Endometrial microvascular endothelial cells (primary cell): ENCODE data around the gene PTBP2. TPM values are rescaled to one million over a fixed set of nuclear protein-coding genes. Genes with fewer than 3 reads are reported as not detected.
"Not testable (repeated sequence)": the region's sequence is repeated elsewhere in the genome, so short reads cannot be mapped to it uniquely, and the experiment has no call there.

Experiments used
- in situ Hi-C: cut with HindIII; loops from 2 replicates; pipeline ENCODE4 v1.10.0; 2017; ENCODE audit warnings: low sequenced_read_pairs, low pct_unique_long_range_greater_than_20kb; ENCODE audit errors: inconsistent ontology term
- total RNA-seq: library from RNA; depleted of rRNA; stranded (reverse); fragments of >200 nt; gene quantifications from one replicate; pipeline ENCODE4 v1.2.3, GENCODE V29; 2015; ENCODE audit errors: inconsistent ontology term

PTBP2 gene
- total RNA-seq, 1 donor from 2014 or later, result 4.6 TPM

GRCh38 chr1:96801696-96802095 lies 80.1 kb downstream of the PTBP2 start:
- in situ Hi-C loops, result not testable (repeated sequence)

GRCh38 chr1:96804648-96805047 lies 83.1 kb downstream of the PTBP2 start:
- in situ Hi-C loops, result no loop called here

- in situ Hi-C loops, result no loop called here
These were observed 86.6 kb downstream of the PTBP2 start for GRCh38 chr1:96808191-96808590.

- in situ Hi-C loops, result no loop called here
These were observed 94.3 kb downstream of the PTBP2 start for GRCh38 chr1:96815914-96816313.

- in situ Hi-C loops, result no loop called here
These were observed 98.5 kb downstream of the PTBP2 start for GRCh38 chr1:96820107-96820506.

GRCh38 chr1:96820671-96821070 lies 99.1 kb downstream of the PTBP2 start:
- in situ Hi-C loops, result no loop called here

GRCh38 chr1:96825231-96825630 lies 103.6 kb downstream of the PTBP2 start:
- in situ Hi-C loops, result no loop called here

- in situ Hi-C loops, result no loop called here
These were observed 104.5 kb downstream of the PTBP2 start for GRCh38 chr1:96825950-96826576.

- in situ Hi-C loops, result no loop called here
These were observed 111.8 kb downstream of the PTBP2 start for GRCh38 chr1:96833376-96833775.

GRCh38 chr1:96834986-96835385 lies 113.4 kb downstream of the PTBP2 start:
- in situ Hi-C loops, result no loop called here

- in situ Hi-C loops, result no loop called here
These were observed 115.6 kb downstream of the PTBP2 start for GRCh38 chr1:96837057-96837780.

GRCh38 chr1:96837781-96838216 lies 116.2 kb downstream of the PTBP2 start:
- in situ Hi-C loops, result no loop called here

GRCh38 chr1:96840396-96840795 lies 118.8 kb downstream of the PTBP2 start:
- in situ Hi-C loops, result no loop called here

GRCh38 chr1:96842215-96842614 lies 120.6 kb downstream of the PTBP2 start:
- in situ Hi-C loops, result no loop called here

GRCh38 chr1:96843196-96843595 lies 121.6 kb downstream of the PTBP2 start:
- in situ Hi-C loops, result no loop called here

- in situ Hi-C loops, result no loop called here
These were observed 122.0 kb downstream of the PTBP2 start for GRCh38 chr1:96843601-96844000.

- in situ Hi-C loops, result no loop called here
These were observed 123.9 kb downstream of the PTBP2 start for GRCh38 chr1:96845464-96845863.

- in situ Hi-C loops, result no loop called here
These were observed 140.3 kb downstream of the PTBP2 start for GRCh38 chr1:96861836-96862235.

GRCh38 chr1:96863449-96863848 lies 141.9 kb downstream of the PTBP2 start:
- in situ Hi-C loops, result no loop called here
